ENCODE results near the gene TTPAL. TPM values are rescaled to one million over a fixed set of nuclear protein-coding genes. Genes with fewer than 3 reads are reported as not detected.
A peak's percentile ranks its signal among the peaks of the same experiment; 100 is the strongest.

TTPAL gene
- total and polyA plus RNA-seq, 2 of the 4 experiments (the other 2 are of a cell fraction): 8.2 to 18.1 TPM

DNA sequence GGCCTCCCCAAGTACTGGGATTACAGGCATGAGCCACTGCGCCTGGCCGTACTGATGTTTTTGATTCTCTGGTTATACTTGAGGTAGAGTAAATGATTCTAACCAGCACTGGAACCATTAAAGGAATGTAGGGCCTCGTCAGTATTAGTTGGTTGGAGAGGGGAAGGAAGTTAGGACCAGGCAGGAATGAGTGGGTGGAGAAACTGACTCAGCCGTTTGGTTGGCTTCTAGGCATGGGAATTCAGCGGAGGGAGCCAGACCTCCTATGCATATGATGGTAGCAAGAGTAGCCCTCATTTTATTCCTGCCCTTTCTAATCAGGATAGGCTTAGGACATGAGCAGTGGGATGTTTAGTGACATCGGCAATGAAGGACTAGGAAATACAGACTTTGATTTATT lies 65.2 kb downstream of the TTPAL start:
- H2BK5ac ChIP-seq (ENCODE audit: low read depth, low read length, poor library complexity, severe bottlenecking): peak overlapping the region; percentile 25
- no peak overlapping the region for H3K23ac ChIP-seq (ENCODE audit: low read depth, low read length)
- H3K14ac ChIP-seq (replicated peaks; ENCODE audit: low read depth, low read length): peak overlapping the region; percentile 16; the same call in 1 of the 2 replicates
- H3K4me3 ChIP-seq (ENCODE audit: insufficient read depth, low read depth, low read length): no peak overlapping the region
- H3K79me1 ChIP-seq (ENCODE audit: low read depth in 1 of 2, low read length in 2 of 2): peaks cover 7 to 25% of the 10 kb centered on the region in 2 experiments; a peak in 3 of 4 replicates
- no peaks in the 10 kb centered on the region for H3K9me3 ChIP-seq (ENCODE audit: control insufficient read depth, insufficient read depth, low read length)
- peak overlapping the region; percentile 14; the same call in 1 of the 2 replicates for H3K4ac ChIP-seq (ENCODE audit: low read depth, low read length)
- peak overlapping the region; percentile 79 for H2AK9ac ChIP-seq (replicated peaks; ENCODE audit: low read depth, low read length, poor library complexity)
- peak overlapping the region; percentile 57; the same call in 1 of the 2 replicates for H2BK20ac ChIP-seq (ENCODE audit: low read depth, low read length)
- TF ChIP-seq MAFK (IDR thresholded peaks at IDR 0.05; ENCODE audit: low read depth, low read length) (peak; percentile 35; the same call in 1 of the 2 replicates), NFE2L2 (IDR thresholded peaks at IDR 0.05; ENCODE audit: low read depth, low read length) (0 out of 2 replicates have a peak, but pooled peaks have one; percentile 14), ELK1 (IDR thresholded peaks at IDR 0.05; ENCODE audit: borderline replicate concordance, low read depth, low read length) (no peak), POLR2A (IDR thresholded peaks at IDR 0.05; ENCODE audit: low read depth, low read length) (no peak), CTCF (conservative IDR thresholded peaks at IDR 0.05; ENCODE audit: low read depth, low read length) (no peak)
- CTCF ChIA-PET: no interaction called here
- no peaks in the 10 kb centered on the region for H3K36me3 ChIP-seq (ENCODE audit: control insufficient read depth, insufficient read depth, low read length)
- no peak overlapping the region; the same call in 1 of the 2 replicates for H4K5ac ChIP-seq (ENCODE audit: low read depth, low read length)
- in situ Hi-C loops (cut with MboI; ENCODE audit: low sequenced_read_pairs) (no loop called here), dilution Hi-C loops (cut with HindIII; ENCODE audit: low sequenced_read_pairs, unreplicated experiment) (no loop called here), intact Hi-C loops (cut with micrococcal nuclease) (no loop called here)
- WGBS, 2 experiments (ENCODE audit: extremely low coverage in 2 of 2, insufficient read length in 1 of 2): 86% methylated on average over 3 of the region's 6 CpGs; no CpG with 5 or more reads in 1 of the 2 experiments
- DNase-seq (peak; percentile 86), ATAC-seq (ENCODE audit: low read depth) (peak; percentile 72)
- H3K27me3 ChIP-seq (ENCODE audit: control insufficient read depth, insufficient read depth, low read length): no peaks in the 10 kb centered on the region
- H4K8ac ChIP-seq (ENCODE audit: low read depth in 2 of 2, low read length in 2 of 2): peak overlapping the region in 1 of 2 experiments; percentile 32; a peak in 1 of 4 replicates
- H2BK120ac ChIP-seq (ENCODE audit: low read depth, low read length): no peak overlapping the region; the same call in 1 of the 2 replicates
- peak overlapping the region; percentile 36; the same call in 1 of the 2 replicates for H3K4me2 ChIP-seq (ENCODE audit: low read depth, low read length)
- H3K9me1 ChIP-seq (ENCODE audit: insufficient read depth, low read length): no peaks in the 10 kb centered on the region
- H4K20me1 ChIP-seq (ENCODE audit: insufficient read depth, low read length): no peaks in the 10 kb centered on the region
- H3K9ac ChIP-seq (ENCODE audit: low read depth, low read length): no peak overlapping the region
- no peak overlapping the region; the same call in 2 of the 3 replicates for H2BK15ac ChIP-seq (ENCODE audit: low read depth, low read length)
- no peaks in the 10 kb centered on the region; the same call in 1 of the 2 replicates for H3K4me1 ChIP-seq (ENCODE audit: control insufficient read depth, insufficient read depth, low read length)
- no TSS peak for BruUV-seq (replicated peaks)
- no peak overlapping the region for H4K91ac ChIP-seq (ENCODE audit: insufficient read depth, low read depth, low read length)
- H3K27ac ChIP-seq (ENCODE audit: insufficient read depth, low read length): no peak overlapping the region
- H3K56ac ChIP-seq (ENCODE audit: extremely low read depth, insufficient read depth, low read length): no peak overlapping the region
- H2AK5ac ChIP-seq (ENCODE audit: low read depth, low read length): no peak overlapping the region
- peak overlapping the region; percentile 61 for H2AFZ ChIP-seq (replicated peaks; ENCODE audit: low read length, poor library complexity)
- H3K18ac ChIP-seq (ENCODE audit: low read depth, low read length): 0 out of 2 replicates have a peak overlapping the region, but pooled peaks have one; percentile 42
- POLR2A ChIA-PET (ENCODE audit: unreplicated experiment): no interaction called here

Data from IMR-90 (cell line).